K562 (cell line): ENCODE data around the gene CDH16. TPM values are rescaled to one million over a fixed set of nuclear protein-coding genes. Genes with fewer than 3 reads are reported as not detected.

Source experiments
- AFF1 ChIP-seq, 2 experiments: fragments of 450-650 bp; IDR thresholded peaks; 2 replicates each; pipeline ENCODE4 v1.6.1; 2018; ENCODE audit warnings: mild to moderate bottlenecking in 2 of 2, low read depth in 1 of 2; ENCODE audit not compliant: partially characterized antibody in 2 of 2
- BRF1 ChIP-seq: IDR thresholded peaks from 3 replicates; pipeline ENCODE4 v1.6.1; 2011; ENCODE audit warnings: borderline replicate concordance, mild to moderate bottlenecking; ENCODE audit not compliant: insufficient read length; ENCODE audit errors: extremely low read depth
- CBX1 ChIP-seq: sonication (generic); IDR thresholded peaks from 2 replicates; pipeline ENCODE4 v1.6.1; 2016; ENCODE audit warnings: antibody characterized with exemption, low read depth, mild to moderate bottlenecking
- GATA2 ChIP-seq: sonication (generic); formaldehyde crosslinking; IDR thresholded peaks from 2 replicates; pipeline ENCODE4 v1.4.0; 2020; ENCODE audit warnings: mild to moderate bottlenecking, missing genetic modification reagents
- NCOA6 ChIP-seq: fragments of 450-650 bp; IDR thresholded peaks from 2 replicates; pipeline ENCODE4 v1.6.1; 2017; ENCODE audit warnings: mild to moderate bottlenecking
- NELFE ChIP-seq: IDR thresholded peaks from 2 replicates; pipeline ENCODE4 v1.6.1; 2011; ENCODE audit warnings: mild to moderate bottlenecking; ENCODE audit not compliant: insufficient read depth, insufficient read length
- NFXL1 ChIP-seq: fragments of 450-650 bp; formaldehyde crosslinking; IDR thresholded peaks from 2 replicates; pipeline ENCODE4 v1.4.0; 2021; ENCODE audit warnings: mild to moderate bottlenecking
- NR0B1 ChIP-seq: fragments of 450-650 bp; IDR thresholded peaks from one replicate; pipeline ENCODE4 v1.6.1; 2018; ENCODE audit warnings: mild to moderate bottlenecking, moderate library complexity; ENCODE audit not compliant: partially characterized antibody
- PCBP2 ChIP-seq: fragments of 200-400 bp; formaldehyde crosslinking; IDR thresholded peaks from 2 replicates; pipeline ENCODE4 v1.6.1; 2018; ENCODE audit warnings: low read length, low read depth, mild to moderate bottlenecking, moderate library complexity; ENCODE audit not compliant: poor library complexity, severe bottlenecking
- TAL1 ChIP-seq: fragments of 450-650 bp; IDR thresholded peaks from 2 replicates; pipeline ENCODE4 v1.6.1; 2016; ENCODE audit warnings: mild to moderate bottlenecking
- TOE1 ChIP-seq, 2 experiments: fragments of 450-650 bp in 1 of 2; sonication (generic) in 1 of 2; formaldehyde crosslinking in 1 of 2; IDR thresholded peaks; 2 replicates each; pipeline versions ENCODE4 v1.7.1 to v1.8.0; 2016 to 2022; ENCODE audit warnings: borderline replicate concordance in 2 of 2, mild to moderate bottlenecking in 2 of 2, antibody characterized with exemption in 1 of 2, inconsistent platforms in 1 of 2, low read depth in 1 of 2, missing genetic modification reagents in 1 of 2, moderate library complexity in 1 of 2
- XRCC5 ChIP-seq: fragments of 200-400 bp; formaldehyde crosslinking; IDR thresholded peaks from 2 replicates; pipeline ENCODE4 v1.6.1; 2017; ENCODE audit warnings: low read depth, mild to moderate bottlenecking, low read length
- ZFX ChIP-seq: sonication (generic); formaldehyde crosslinking; IDR thresholded peaks from 2 replicates; pipeline ENCODE4 v1.8.0; 2022; ENCODE audit warnings: mild to moderate bottlenecking, missing genetic modification reagents, moderate library complexity
- ZNF592 ChIP-seq: fragments of 450-650 bp; IDR thresholded peaks from 2 replicates; pipeline ENCODE4 v1.6.1; 2017; ENCODE audit warnings: antibody characterized with exemption, mild to moderate bottlenecking
- ZNF766 ChIP-seq: fragments of 200-800 bp; sonication (Bioruptor generic); conservative IDR thresholded peaks from 2 replicates; pipeline ENCODE4 v1.6.1; 2016; ENCODE audit warnings: missing genetic modification characterization, missing compliant biosample characterization
- polyA plus RNA-seq, 8 experiments: library from polyadenylated mRNA; depleted of rRNA in 4 of 8; stranded (reverse) in 5 of 8; unstranded in 3 of 8; fragments of >200 nt; fragmentation: Nextera tagmentation in 2 of 8; fragmentation: Illumina TruSeq in 1 of 8; extraction: Ambion mirVana in 2 of 8; extraction: Trizol in 1 of 8; gene quantifications; 2 replicates each; pipeline versions ENCODE4 v1.2.1 to v1.2.3, GENCODE V29; 2011 to 2014; ENCODE audit warnings: inconsistent platforms in 1 of 8, missing spikeins in 1 of 8
- total RNA-seq, 7 experiments: library from RNA; depleted of rRNA in 6 of 7; stranded (reverse); fragments of >200 nt in 6 of 7; fragmentation: Illumina TruSeq in 2 of 7; extraction: Trizol in 2 of 7; gene quantifications; 2 replicates each; pipeline versions ENCODE4 v1.2.1 to v1.2.3, GENCODE V29; 2011 to 2021; ENCODE audit warnings: low replicate concordance in 1 of 7

CDH16 gene
- total and polyA plus RNA-seq, 9 of the 15 experiments (the other 6 are each of a cell fraction or from before 2014, with no cell fraction given) = not detected

- TF ChIP-seq AFF1 (IDR thresholded peaks at IDR 0.05; ENCODE audit: low read depth in 1 of 2, partially characterized antibody in 2 of 2) = peak in 1 of 2 experiments; percentile 47
- TF ChIP-seq GATA2 (CRISPR knock-in tag) = no peak
- TF ChIP-seq NFXL1 (CRISPR knock-in tag) = no peak
- TF ChIP-seq ZNF766 (CRISPR knock-in tag) = no peak
- TF ChIP-seq NR0B1 = no peak
- TF ChIP-seq ZNF592 = no peak
- TF ChIP-seq CBX1 = no peak
- TF ChIP-seq XRCC5 = peak; percentile 35; the same call in 1 of the 2 replicates
- peak; percentile 60 for TF ChIP-seq ZFX (CRISPR knock-in tag)
- no peak for TF ChIP-seq NELFE
- no peak for TF ChIP-seq NCOA6
- no peak for TF ChIP-seq BRF1
- TF ChIP-seq TAL1 = no peak
- TF ChIP-seq TOE1 (IDR thresholded peaks at IDR 0.05; ENCODE audit: borderline replicate concordance) = 0 out of 2 replicates have a peak, but pooled peaks have one; percentile 25
- no peak for TF ChIP-seq TOE1 (CRISPR knock-in tag; IDR thresholded peaks at IDR 0.05; ENCODE audit: borderline replicate concordance, low read depth)
- TF ChIP-seq PCBP2 = no peak
Measured at GRCh38 chr16:66961065-66961744, 42.5 kb upstream of the CDH16 start, which contains the start of gene CES3 (continued).
